Measurements from ENCODE around the gene EXOSC9.

- TF ChIP-seq EZH2phosphoT487 (IDR thresholded peaks at IDR 0.05; ENCODE audit: borderline replicate concordance) (no peak), CTCF (conservative IDR thresholded peaks at IDR 0.05; ENCODE audit: low read length) (no peak)
Observed at GRCh38 chr4:121846662-121847061, 45.5 kb downstream of the EXOSC9 start.
